GM21360 (cell line): ENCODE measurements around the gene REM1.
"Not testable (repeated sequence)": the region's sequence is repeated elsewhere in the genome, so short reads cannot be mapped to it uniquely, and the experiment has no call there.

Experiments used
- ATAC-seq: cut with Tn5 transposase; IDR thresholded peaks from one replicate; pipeline ENCODE4 v1.9.1; 2021; ENCODE audit warnings: mild to moderate bottlenecking, moderate library complexity; ENCODE audit not compliant: unreplicated experiment

The REM1 gene

GRCh38 chr20:31484001-31484400, 8.9 kb downstream of the REM1 start:
- ATAC-seq = no peak

GRCh38 chr20:31485450-31486339, 10.6 kb downstream of the REM1 start:
- no peak for ATAC-seq

DNA sequence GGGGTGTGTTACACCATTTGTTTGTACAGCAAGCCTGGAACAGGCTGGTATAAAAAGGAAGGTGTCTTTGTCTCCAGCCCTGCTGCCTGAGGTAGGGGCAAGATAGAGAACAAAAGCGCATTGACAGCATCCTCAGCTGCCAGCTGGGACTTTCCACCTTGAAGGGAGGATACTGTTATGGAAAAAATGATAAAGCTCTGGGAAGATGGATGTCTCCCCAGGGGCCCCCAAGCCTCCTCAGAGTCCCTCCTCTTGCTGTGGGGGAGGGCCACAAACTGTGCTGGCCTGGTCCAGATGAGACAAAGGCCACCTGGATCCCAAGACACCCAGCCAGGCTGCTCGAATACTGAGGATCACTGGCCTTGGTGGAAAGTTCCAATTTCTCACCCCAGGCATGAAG, 13.0 kb downstream of the REM1 start:
- no peak for ATAC-seq

DNA sequence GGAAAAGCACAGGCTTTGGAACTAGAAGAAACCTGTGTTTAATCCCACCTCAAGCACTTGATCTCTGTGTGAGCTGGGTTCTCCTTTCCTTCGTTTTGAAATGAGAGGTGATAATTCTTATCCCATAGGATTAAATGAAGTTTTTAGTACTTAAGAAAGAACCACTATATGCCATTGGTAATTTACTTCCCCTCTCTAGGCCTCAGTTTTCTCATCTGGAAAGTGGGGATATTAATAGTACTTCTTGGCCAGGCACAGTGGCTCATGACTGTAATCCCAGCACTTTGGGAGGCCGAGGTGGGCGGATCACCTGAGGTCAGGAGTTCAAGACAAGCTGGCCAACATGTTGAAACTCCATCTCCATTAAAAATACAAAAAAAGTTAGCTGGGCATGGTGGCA, 14.1 kb downstream of the REM1 start:
- no peak for ATAC-seq

- ATAC-seq = no peak
These were observed 15.7 kb downstream of the REM1 start for GRCh38 chr20:31490752-31491151.

- no peak for ATAC-seq
These were observed 19.0 kb downstream of the REM1 start for GRCh38 chr20:31494131-31494530.

- ATAC-seq = no peak
These were observed 21.7 kb downstream of the REM1 start for GRCh38 chr20:31496761-31497295.

- ATAC-seq = no peak
These were observed 22.9 kb downstream of the REM1 start for GRCh38 chr20:31497838-31498540.

DNA sequence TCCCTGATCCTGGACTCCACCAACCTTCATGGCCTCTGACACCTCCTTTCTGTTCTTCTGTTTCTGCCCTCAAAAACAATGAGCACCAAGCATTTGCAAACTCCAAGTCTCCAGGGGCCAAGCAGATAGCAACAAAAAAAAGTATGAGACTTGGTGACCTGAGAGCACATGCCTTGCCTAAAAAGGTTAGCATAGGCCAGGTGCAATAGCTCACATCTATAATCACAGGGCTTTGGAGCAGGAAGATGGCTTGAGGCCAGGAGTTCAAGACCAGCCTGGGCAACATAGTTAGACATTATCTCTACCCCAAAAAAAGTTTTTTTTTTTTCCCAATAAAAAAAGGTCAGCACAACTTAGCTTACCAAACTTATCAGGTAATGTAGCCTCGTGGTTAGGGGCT, 25.4 kb downstream of the REM1 start:
- ATAC-seq = no peak

DNA sequence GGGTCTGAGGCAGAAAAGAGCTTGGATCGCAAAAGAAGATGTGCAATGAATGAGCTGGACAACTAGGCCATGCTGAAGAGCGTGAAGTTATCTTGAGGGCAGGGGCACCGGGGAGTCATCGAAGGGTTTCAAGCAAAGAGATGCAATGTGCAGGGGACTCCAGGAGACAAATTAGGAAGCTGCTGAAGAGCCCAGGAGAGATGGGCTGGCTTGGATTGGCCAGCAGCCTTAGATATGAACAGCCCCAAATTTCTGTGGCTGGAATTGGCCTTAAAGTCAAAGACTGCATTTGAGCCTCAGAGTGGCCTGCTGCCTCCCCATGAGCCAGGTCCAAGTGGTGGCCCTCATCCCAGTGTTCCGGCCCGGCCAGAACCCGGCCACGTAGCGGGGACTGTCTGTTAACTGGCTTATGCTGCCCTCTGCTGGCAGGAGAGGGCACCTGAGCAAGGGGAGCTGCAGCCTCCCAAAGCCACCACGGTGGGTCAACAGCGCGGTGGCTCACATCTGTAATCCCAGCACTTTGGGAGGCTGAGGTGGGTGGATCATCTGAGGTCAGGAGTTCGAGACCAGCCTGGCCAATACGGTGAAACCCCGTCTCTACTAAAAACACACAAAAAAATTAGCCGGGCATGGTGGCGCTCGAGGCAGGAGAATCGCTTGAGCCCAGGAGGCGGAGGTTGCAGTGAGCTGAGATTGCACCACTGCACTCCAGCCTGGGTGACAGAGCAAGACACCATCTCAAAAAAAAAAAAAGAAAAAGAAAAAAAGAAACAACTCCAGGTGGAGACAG, 28.0 kb downstream of the REM1 start:
- ATAC-seq = peak; percentile 91

DNA sequence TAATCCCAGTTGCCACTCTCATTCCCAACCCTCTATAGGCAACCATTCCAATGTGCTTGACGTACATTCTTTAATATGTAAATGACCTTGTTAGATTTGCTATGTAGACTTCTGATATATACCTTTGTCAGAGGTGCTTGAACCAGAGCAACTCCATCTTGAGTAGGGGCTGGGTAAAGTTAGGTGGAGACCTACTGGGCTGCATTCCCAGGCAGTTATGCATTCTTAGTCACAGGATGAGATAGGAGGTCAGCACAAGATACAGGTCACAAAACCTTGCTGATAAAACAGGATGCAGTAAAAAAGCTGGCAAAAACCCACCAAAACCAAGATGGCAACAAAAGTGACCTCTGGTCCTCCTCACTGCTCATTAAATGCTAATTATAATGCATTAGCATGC, 30.8 kb downstream of the REM1 start:
- ATAC-seq = no peak

DNA sequence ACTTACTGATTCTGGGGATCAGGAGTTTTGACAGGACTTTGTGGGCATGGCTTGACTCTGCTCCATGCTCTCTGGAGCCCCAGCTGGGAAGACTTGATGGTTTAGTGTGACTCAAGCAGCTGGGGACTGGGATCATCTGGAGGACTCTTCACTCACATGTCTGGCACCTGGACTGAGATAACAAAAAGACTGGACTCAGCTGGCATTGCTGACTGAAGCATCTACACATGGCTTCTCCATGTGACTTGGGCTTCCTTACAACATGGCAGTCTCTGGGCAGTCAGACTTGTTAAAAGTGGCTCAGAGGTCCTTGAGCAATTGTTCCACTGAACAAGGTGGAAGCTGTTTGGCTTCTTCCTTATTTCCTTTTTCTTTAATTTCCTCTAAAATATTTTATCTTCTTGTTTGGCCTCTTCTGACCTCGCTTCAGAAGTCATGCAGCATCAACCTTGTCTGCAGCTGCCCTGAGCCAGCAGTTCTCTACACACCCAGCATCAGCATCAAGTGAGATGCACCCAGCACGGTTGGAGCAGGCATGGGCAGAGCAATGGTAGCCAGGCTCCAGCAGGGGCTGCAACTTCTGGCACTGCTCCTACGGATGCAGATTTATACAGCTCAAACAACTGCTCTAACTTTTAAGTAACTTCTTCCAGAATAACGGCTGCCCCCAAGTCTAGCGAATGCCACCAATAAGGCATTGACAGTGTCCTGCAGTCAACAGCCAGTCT, 33.6 kb downstream of the REM1 start:
- ATAC-seq = no peak

DNA sequence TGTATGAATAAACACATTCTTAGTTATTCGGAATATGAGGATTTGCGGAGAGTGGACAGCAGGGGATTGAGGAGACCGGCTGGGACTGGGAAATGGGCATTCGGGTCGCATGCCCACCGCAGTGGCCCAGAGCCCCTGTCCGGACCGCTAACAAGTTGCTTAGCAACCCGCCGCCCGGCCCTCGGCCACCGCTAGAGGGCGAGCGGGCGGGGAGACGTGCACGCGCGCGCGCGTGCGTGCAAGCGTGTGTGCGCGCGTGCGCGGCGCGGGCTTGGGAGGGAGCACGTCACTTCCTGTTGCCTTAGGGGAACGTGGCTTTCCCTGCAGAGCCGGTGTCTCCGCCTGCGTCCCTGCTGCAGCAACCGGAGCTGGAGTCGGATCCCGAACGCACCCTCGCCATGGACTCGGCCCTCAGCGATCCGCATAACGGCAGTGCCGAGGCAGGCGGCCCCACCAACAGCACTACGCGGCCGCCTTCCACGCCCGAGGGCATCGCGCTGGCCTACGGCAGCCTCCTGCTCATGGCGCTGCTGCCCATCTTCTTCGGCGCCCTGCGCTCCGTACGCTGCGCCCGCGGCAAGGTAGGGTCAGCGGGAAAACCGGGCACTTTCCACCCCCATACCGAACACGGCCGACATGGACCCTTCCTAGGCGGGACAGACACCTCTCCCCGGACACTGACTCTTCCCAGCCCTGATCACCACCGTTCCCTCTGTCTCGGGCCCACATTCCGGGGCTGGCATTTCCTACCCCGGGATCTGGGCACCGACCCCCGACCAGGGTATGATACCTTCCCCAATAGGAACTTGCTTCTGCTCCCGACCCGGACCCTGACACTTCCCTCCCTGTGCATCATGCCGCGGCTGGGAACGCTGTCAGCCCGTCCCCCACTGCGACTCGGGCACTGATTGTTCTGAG, 39.3 kb downstream of the REM1 start, which contains the start of gene HM13:
HM13 (plus strand) TSS at position 289 of the 918 bp plus-strand sequence; CDS start at position 399, 110 bp downstream.
- peak; percentile 84 for ATAC-seq

DNA sequence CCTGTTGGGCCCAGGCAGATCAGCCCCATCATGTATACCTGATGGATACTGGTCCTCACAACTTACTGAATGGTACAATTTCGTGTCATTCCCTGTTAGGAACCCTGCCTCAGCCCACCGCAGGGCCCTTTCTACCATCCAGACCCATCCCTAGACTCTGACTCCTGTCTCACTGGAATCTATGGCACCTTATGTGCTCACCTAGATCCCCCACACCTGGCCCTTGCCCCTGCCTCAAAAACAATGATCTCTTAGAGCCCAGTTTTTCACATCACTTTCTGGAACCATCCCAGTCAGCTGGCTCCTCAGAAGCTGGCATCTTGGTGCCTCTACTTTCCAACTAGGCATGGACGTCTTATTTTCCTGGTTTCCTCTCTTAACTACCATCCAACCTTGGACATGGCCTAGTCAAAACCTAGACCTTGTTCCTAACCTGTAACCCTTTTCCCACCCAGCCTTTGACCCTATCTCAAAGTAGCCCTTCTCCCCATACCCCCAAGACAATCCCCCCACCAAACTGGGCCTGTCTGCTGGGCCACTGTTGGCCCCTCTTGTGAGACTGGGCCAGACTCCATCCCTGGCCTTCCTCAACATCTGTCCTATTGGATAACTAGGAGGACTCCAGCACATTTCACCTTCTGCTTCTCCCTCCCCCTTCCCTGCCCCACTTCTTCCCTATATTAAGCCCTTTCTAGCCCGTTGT, 40.1 kb downstream of the REM1 start:
- no peak for ATAC-seq

GRCh38 chr20:31515775-31516107, 40.7 kb downstream of the REM1 start:
- no peak for ATAC-seq

DNA sequence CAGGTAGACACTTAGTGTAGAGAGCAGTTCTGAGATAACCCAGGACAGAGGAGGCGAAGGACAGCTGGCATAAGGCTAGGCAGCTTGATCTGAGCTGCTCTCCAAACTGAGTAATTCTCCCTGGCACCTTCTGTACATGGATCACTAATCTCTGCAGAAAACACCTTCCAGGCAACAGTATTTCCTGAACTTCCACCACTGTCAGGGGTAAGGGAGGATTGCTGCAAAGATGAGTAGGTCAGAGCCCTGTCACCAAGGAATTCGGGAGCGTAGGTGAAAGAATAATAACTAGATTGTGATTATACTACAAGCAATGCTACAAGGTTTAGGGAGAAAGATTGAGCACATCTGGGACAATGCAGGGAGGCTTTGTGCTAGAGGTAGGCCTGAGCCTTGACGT, 41.1 kb downstream of the REM1 start:
- no peak for ATAC-seq

DNA sequence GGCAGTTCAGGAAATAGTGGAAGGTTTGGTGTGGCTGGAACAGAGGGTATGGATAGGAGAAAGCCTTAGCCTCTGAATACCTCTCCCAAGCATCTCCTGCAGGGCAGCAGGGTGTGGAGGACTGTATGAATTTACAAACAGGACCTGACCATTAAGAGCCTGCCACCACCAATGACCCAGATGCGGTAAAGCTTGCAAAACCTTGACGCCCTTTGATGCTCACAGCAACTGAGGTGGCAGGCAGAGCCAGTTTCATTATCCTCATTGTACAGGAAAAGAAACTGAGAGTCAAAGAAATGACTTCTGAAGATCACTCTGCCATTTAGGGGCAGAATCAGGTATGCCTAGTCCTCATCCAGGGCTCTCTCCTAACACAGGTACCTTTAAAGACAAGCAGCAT, 41.6 kb downstream of the REM1 start:
- no peak for ATAC-seq

- ATAC-seq = no peak
These were observed 42.3 kb downstream of the REM1 start for GRCh38 chr20:31517373-31517772.

GRCh38 chr20:31521267-31521666, 46.2 kb downstream of the REM1 start:
- ATAC-seq = not testable (repeated sequence)
